Common myeloid progenitor, CD34-positive (primary cell): ENCODE data around the gene NRG2.

ENCODE experiments used
- CTCF ChIA-PET: fragments of 350-600 bp; sonication (Branson Sonifier 250); formaldehyde crosslinking; loops from one replicate; lab custom pipeline; 2021; ENCODE audit warnings: antibody characterized with exemption; lab: Charles Lee
- POLR2A ChIA-PET: fragments of 350-600 bp; sonication (Branson Sonifier 250); formaldehyde crosslinking; loops from one replicate; lab custom pipeline; 2021; ENCODE audit warnings: antibody characterized with exemption; lab: Charles Lee
- DNase-seq, 3 donors: peaks; one replicate each; pipeline versions ENCODE4 v3.0.0 to v3.0.0-alpha.2; 2013
- H3K27ac ChIP-seq, 2 experiments: 1 replicate in 1 of 2; 2 replicates in 1 of 2; pipeline ENCODE4 v1.7.0; 2013; ENCODE audit warnings: inconsistent platforms in 2 of 2, low read length in 2 of 2, mild to moderate bottlenecking in 2 of 2, low read depth in 1 of 2, moderate library complexity in 1 of 2; ENCODE audit not compliant: severe bottlenecking in 2 of 2, insufficient read depth in 1 of 2, poor library complexity in 1 of 2
- H3K27me3 ChIP-seq, 5 experiments: replicated peaks in 2 of 5; 1 replicate in 3 of 5; 2 replicates in 2 of 5; pipeline versions ENCODE4 v1.6.1 to v1.7.0; 2013; ENCODE audit warnings: low read length in 4 of 5, mild to moderate bottlenecking in 2 of 5, moderate library complexity in 2 of 5, inconsistent platforms in 1 of 5; ENCODE audit not compliant: insufficient read depth in 5 of 5, control insufficient read depth in 4 of 5
- H3K36me3 ChIP-seq, 4 experiments: 1 replicate in 2 of 4; 2 replicates in 2 of 4; pipeline versions ENCODE4 v1.6.1 to v1.7.0; 2013; ENCODE audit warnings: low read length in 3 of 4, control low read depth in 1 of 4, mild to moderate bottlenecking in 1 of 4; ENCODE audit not compliant: control insufficient read depth in 4 of 4, insufficient read depth in 4 of 4
- H3K4me1 ChIP-seq, 4 experiments: 1 replicate in 3 of 4; 2 replicates in 1 of 4; pipeline versions ENCODE4 v1.6.1 to v1.7.1; 2013; ENCODE audit warnings: low read length in 3 of 4, mild to moderate bottlenecking in 3 of 4, control low read depth in 1 of 4, inconsistent platforms in 1 of 4, moderate library complexity in 1 of 4; ENCODE audit not compliant: control insufficient read depth in 4 of 4, insufficient read depth in 4 of 4; ENCODE audit errors: control extremely low read depth in 1 of 4
- H3K4me3 ChIP-seq, 7 experiments: 1 replicate in 4 of 7; 2 replicates in 3 of 7; pipeline versions ENCODE4 v1.5.1 to v1.7.0; 2013; ENCODE audit warnings: mild to moderate bottlenecking in 7 of 7, low read length in 6 of 7, moderate library complexity in 6 of 7, inconsistent platforms in 2 of 7, low read depth in 2 of 7, control low read depth in 1 of 7; ENCODE audit not compliant: insufficient read depth in 4 of 7, control insufficient read depth in 1 of 7; ENCODE audit errors: extremely low read depth in 1 of 7
- H3K9me3 ChIP-seq, 5 experiments: 1 replicate in 4 of 5; 2 replicates in 1 of 5; pipeline versions ENCODE4 v1.6.1 to v1.7.1; 2013; ENCODE audit warnings: low read length in 4 of 5, mild to moderate bottlenecking in 2 of 5, inconsistent platforms in 1 of 5, low read depth in 1 of 5, moderate library complexity in 1 of 5; ENCODE audit not compliant: control insufficient read depth in 4 of 5, insufficient read depth in 2 of 5; ENCODE audit errors: control extremely low read depth in 1 of 5
- WGBS: methylation state at CpG from one replicate; pipeline ENCODE4 v1.1.5; 2013; ENCODE audit not compliant: insufficient coverage; 5-methylcytosine and 5-hydroxymethylcytosine counted together

Gene NRG2

DNA sequence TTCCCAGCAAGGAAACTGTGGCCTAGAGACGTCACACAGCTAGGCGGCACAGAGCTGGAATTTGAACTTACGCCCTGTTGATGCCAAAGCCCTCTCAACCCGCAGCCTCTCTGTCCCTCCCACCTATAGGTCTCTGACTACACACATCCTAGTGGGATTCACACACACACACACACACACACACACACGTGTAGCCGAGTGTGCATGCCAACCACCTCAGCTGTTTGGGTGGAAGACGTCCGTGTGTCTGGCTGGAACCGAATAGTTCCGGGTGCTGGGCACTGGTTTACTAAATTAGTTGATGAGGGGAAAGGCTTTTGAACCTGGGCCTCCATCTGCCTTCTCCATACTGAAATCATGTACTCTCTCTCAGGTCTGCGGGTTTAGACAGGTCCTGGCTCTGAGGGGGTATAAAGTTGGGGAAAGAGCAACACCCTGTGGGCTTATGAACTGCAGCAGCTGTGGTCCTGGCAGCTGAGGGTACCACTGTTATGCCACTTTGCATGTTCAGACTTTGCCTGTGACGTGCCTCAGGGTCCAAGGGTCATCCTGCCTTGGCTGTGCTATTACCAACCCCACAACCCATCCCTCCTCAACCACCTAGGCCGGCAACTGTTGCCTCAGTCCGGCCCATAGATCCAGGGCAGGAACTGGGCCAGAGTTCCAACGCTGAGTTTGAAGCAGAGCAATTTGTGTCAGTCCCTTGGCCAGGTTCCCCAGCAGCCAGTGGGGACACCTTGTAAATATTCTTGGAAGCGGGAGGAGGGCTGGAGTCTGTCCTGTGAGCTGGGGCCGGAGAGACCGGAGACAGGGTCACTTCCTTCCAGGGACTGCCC is 197.0 kb downstream of the NRG2 start:
- POLR2A ChIA-PET = no interaction called here
- CTCF ChIA-PET = interaction anchor here (1.4 to 4.0 kb wide), 8 partner anchors 9 to 212 kb away, joined by 4 to 21 read pairs (median 8); no protein-coding TSS in a partner anchor
- Histone ChIP-seq H3K36me3 (no peaks in the 10 kb centered on the region), H3K27me3 (peaks cover 0 to 41% (median 21%) of the 10 kb centered on the region in 5 experiments), H3K4me1 (peaks cover 0 to 16% (median 9%) of the 10 kb centered on the region in 4 experiments), H3K9me3 (no peaks in the 10 kb centered on the region), H3K4me3 (no peak overlapping the region), H3K27ac (no peak overlapping the region)
- WGBS = 92% methylated on average over 9 of the region's 18 CpGs
- no peak for DNase-seq

GRCh38 chr5:139844472-139845145 is 198.5 kb downstream of the NRG2 start:
- POLR2A ChIA-PET = no interaction called here
- DNase-seq = peak; percentile 86 to 90 (median 89)
- Histone ChIP-seq H3K27ac (no peak overlapping the region), H3K4me3 (no peak overlapping the region), H3K4me1 (peaks cover 0 to 16% (median 9%) of the 10 kb centered on the region in 4 experiments), H3K27me3 (peaks cover 0 to 35% (median 21%) of the 10 kb centered on the region in 5 experiments), H3K9me3 (no peaks in the 10 kb centered on the region), H3K36me3 (no peaks in the 10 kb centered on the region)
- CTCF ChIA-PET = interaction anchor here (0.7 to 4.0 kb wide), 14 partner anchors 8 to 213 kb away, joined by 3 to 28 read pairs (median 7); no protein-coding TSS in a partner anchor
- WGBS = 54% methylated on average over 17 of the region's 18 CpGs

DNA sequence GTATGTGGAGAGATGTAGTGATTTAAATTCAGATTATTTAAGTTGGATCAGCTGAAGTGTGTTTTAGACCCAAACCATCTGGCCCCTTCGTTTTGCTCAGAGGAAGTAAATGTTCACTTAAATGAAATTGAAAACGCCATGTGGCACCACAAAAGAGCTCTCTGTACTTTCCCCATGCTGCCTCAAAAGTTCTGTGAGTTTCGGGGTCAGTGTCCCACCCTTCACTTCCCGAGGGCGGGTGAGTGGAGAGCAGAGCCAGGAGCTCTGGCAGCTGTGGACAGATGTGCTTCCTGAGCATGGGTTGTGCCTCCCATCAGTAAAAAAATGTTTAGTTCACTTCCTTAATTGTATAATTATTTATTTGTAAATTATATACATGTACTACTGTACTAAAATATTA is 199.1 kb downstream of the NRG2 start:
- 24% methylated on average over 5 of the region's 5 CpGs for WGBS
- H3K4me1 ChIP-seq = peaks cover 0 to 16% (median 9%) of the 10 kb centered on the region in 4 experiments
- no peak overlapping the region for H3K4me3 ChIP-seq
- POLR2A ChIA-PET = no interaction called here
- no peaks in the 10 kb centered on the region for H3K9me3 ChIP-seq
- CTCF ChIA-PET = interaction anchor here (0.7 to 4.0 kb wide), 15 partner anchors 8 to 213 kb away, joined by 3 to 28 read pairs (median 5); no protein-coding TSS in a partner anchor
- H3K36me3 ChIP-seq = no peaks in the 10 kb centered on the region
- peak in 1 of 3 donors; percentile 31 for DNase-seq
- peaks cover 0 to 31% (median 21%) of the 10 kb centered on the region in 5 experiments for H3K27me3 ChIP-seq
- H3K27ac ChIP-seq = no peak overlapping the region

GRCh38 chr5:139842321-139842720 is 200.8 kb downstream of the NRG2 start:
- no peak for DNase-seq
- CTCF ChIA-PET = interaction anchor here (0.7 to 3.3 kb wide), 7 partner anchors 10 to 54 kb away, joined by 3 to 28 read pairs (median 8); no protein-coding TSS in a partner anchor
- H3K27me3 ChIP-seq = peaks cover 0 to 28% (median 21%) of the 10 kb centered on the region in 5 experiments
- H3K4me3 ChIP-seq = no peak overlapping the region
- no peak overlapping the region for H3K27ac ChIP-seq
- POLR2A ChIA-PET = no interaction called here
- peaks cover 0 to 9% (median 3%) of the 10 kb centered on the region in 4 experiments for H3K4me1 ChIP-seq
- no peaks in the 10 kb centered on the region for H3K9me3 ChIP-seq
- H3K36me3 ChIP-seq = no peaks in the 10 kb centered on the region
- 98% methylated on average over 7 of the region's 7 CpGs for WGBS

DNA sequence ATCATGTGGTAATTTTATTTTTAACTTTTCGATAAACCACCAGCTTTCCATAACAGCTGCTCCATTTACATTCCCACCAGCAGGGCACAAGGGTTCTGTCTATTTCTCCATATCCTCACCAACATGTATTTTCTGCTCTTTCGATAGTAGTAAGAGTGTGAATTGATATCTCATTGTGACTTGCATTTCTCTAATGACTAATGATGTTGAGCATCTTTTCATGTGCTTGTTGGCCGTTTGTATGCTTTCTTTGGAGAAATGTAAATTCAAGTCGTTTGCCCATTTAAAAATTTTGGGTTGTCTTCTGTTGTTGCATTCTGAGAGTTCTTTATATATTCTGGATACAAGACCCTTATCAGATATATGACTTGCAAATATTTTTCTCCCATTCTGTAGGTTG is 201.6 kb downstream of the NRG2 start:
- CTCF ChIA-PET = interaction anchor here (3.0 kb wide), 1 partner anchor 54 kb away, joined by 28 read pairs; no protein-coding TSS in a partner anchor

GRCh38 chr5:139839918-139840317 is 203.2 kb downstream of the NRG2 start:
- WGBS = 97% methylated on average over 8 of the region's 8 CpGs
- Histone ChIP-seq H3K9me3 (no peaks in the 10 kb centered on the region), H3K36me3 (no peaks in the 10 kb centered on the region), H3K27me3 (peaks cover 0 to 14% (median 0%) of the 10 kb centered on the region in 5 experiments), H3K4me1 (peaks cover 0 to 4% (median 0%) of the 10 kb centered on the region in 4 experiments), H3K4me3 (no peak overlapping the region), H3K27ac (no peak overlapping the region)
- POLR2A ChIA-PET = no interaction called here
- no peak for DNase-seq
- CTCF ChIA-PET = interaction anchor here (1.0 to 2.0 kb wide), 3 partner anchors 14 to 53 kb away, joined by 3 to 7 read pairs (median 6); no protein-coding TSS in a partner anchor

More for the DNA sequence above, 201.6 kb downstream of the NRG2 start:
- Histone ChIP-seq H3K27me3 (peaks cover 0 to 27% (median 13%) of the 10 kb centered on the region in 5 experiments), H3K27ac (no peak overlapping the region), H3K9me3 (no peaks in the 10 kb centered on the region), H3K4me1 (peaks cover 0 to 4% (median 0%) of the 10 kb centered on the region in 4 experiments), H3K4me3 (no peak overlapping the region), H3K36me3 (no peaks in the 10 kb centered on the region)
- no peak for DNase-seq
- POLR2A ChIA-PET = no interaction called here
- WGBS = no CpG with 5 or more reads among the region's 4 CpGs
